H9 (cell line): ENCODE results near the gene TRPM2. TPM values are rescaled to one million over a fixed set of nuclear protein-coding genes. Genes with fewer than 3 reads are reported as not detected.

Source experiments
- DNase-seq: peaks from one replicate; pipeline ENCODE4 v3.0.0-alpha.2; 2017
- H2AFZ ChIP-seq: one replicate; pipeline ENCODE4 v1.6.1; 2013; ENCODE audit warnings: mild to moderate bottlenecking, low read length, control low read depth, moderate library complexity
- H2AK5ac ChIP-seq: 2 replicates; pipeline ENCODE4 v1.6.1; 2013; ENCODE audit warnings: low read length, control low read depth, mixed read lengths; ENCODE audit not compliant: insufficient read length
- H2BK120ac ChIP-seq: one replicate; pipeline ENCODE4 v1.6.1; 2013; ENCODE audit warnings: low read depth, mild to moderate bottlenecking, low read length, control low read depth, inconsistent platforms; ENCODE audit not compliant: poor library complexity, severe bottlenecking
- H2BK12ac ChIP-seq: 2 replicates; pipeline ENCODE4 v1.6.1; 2013; ENCODE audit warnings: low read length, control low read depth, mixed read lengths, low read depth; ENCODE audit not compliant: insufficient read length
- H2BK15ac ChIP-seq: 2 replicates; pipeline ENCODE4 v1.6.1; 2013; ENCODE audit warnings: low read depth, low read length, control low read depth
- H2BK20ac ChIP-seq: one replicate; pipeline ENCODE4 v1.6.1; 2013; ENCODE audit warnings: low read depth, mild to moderate bottlenecking, low read length, control low read depth, inconsistent platforms; ENCODE audit not compliant: poor library complexity, severe bottlenecking
- H2BK5ac ChIP-seq: 2 replicates; pipeline ENCODE4 v1.6.1; 2013; ENCODE audit warnings: low read length, control low read depth, mixed read lengths; ENCODE audit not compliant: insufficient read length
- H3K14ac ChIP-seq: 2 replicates; pipeline ENCODE4 v1.6.1; 2013; ENCODE audit warnings: low read length, control low read depth; ENCODE audit not compliant: insufficient read depth
- H3K18ac ChIP-seq: 2 replicates; pipeline ENCODE4 v1.6.1; 2013; ENCODE audit warnings: low read depth, mild to moderate bottlenecking, mixed read lengths, low read length, control low read depth; ENCODE audit not compliant: insufficient read length
- H3K23ac ChIP-seq: 2 replicates; pipeline ENCODE4 v1.6.1; 2013; ENCODE audit warnings: low read length, control low read depth, mixed read lengths, low read depth; ENCODE audit not compliant: insufficient read length
- H3K23me2 ChIP-seq: 2 replicates; pipeline ENCODE4 v1.6.1; 2013; ENCODE audit warnings: low read depth, mild to moderate bottlenecking, mixed read lengths, low read length, control low read depth; ENCODE audit not compliant: insufficient read length, poor library complexity, severe bottlenecking
- H3K27ac ChIP-seq: 2 replicates; pipeline ENCODE4 v1.5.1; 2013; ENCODE audit warnings: low read length, control low read depth, mixed read lengths, low read depth; ENCODE audit not compliant: insufficient read length
- H3K27me3 ChIP-seq: 2 replicates; pipeline ENCODE4 v1.6.1; 2013; ENCODE audit warnings: low read length, control low read depth, inconsistent platforms; ENCODE audit not compliant: insufficient read depth
- H3K4ac ChIP-seq: 2 replicates; pipeline ENCODE4 v1.6.1; 2013; ENCODE audit warnings: low read depth, mild to moderate bottlenecking, control low read depth, inconsistent platforms, low read length, moderate library complexity
- H3K4me1 ChIP-seq: 2 replicates; pipeline ENCODE4 v1.6.1; 2013; ENCODE audit warnings: low read length, control low read depth, inconsistent platforms; ENCODE audit not compliant: insufficient read depth
- H3K4me2 ChIP-seq: 2 replicates; pipeline ENCODE4 v1.6.1; 2013; ENCODE audit warnings: low read length, control low read depth, mixed read lengths; ENCODE audit not compliant: insufficient read length, insufficient read depth
- H3K56ac ChIP-seq: 2 replicates; pipeline ENCODE4 v1.6.1; 2013; ENCODE audit warnings: low read depth, mild to moderate bottlenecking, mixed read lengths, low read length, control low read depth; ENCODE audit not compliant: insufficient read length
- H3K79me1 ChIP-seq: 2 replicates; pipeline ENCODE4 v1.6.1; 2013; ENCODE audit warnings: low read depth, mild to moderate bottlenecking, moderate library complexity, low read length, control low read depth, inconsistent platforms; ENCODE audit not compliant: insufficient read depth, poor library complexity, severe bottlenecking
- H3K79me2 ChIP-seq: 2 replicates; pipeline ENCODE4 v1.6.1; 2013; ENCODE audit warnings: low read length, control low read depth, inconsistent platforms; ENCODE audit not compliant: insufficient read depth
- H3K9ac ChIP-seq: 2 replicates; pipeline ENCODE4 v1.6.1; 2013; ENCODE audit warnings: low read length, control low read depth, mixed read lengths; ENCODE audit not compliant: insufficient read length; ENCODE audit errors: extremely low read depth
- H3K9me3 ChIP-seq: one replicate; pipeline ENCODE4 v1.6.1; 2013; ENCODE audit warnings: low read depth, low read length, inconsistent platforms; ENCODE audit not compliant: control insufficient read depth
- H3T11ph ChIP-seq: one replicate; pipeline ENCODE4 v1.6.1; 2013; ENCODE audit warnings: mild to moderate bottlenecking, low read length, control low read depth, inconsistent platforms
- H4K20me1 ChIP-seq: one replicate; pipeline ENCODE4 v1.6.1; 2013; ENCODE audit not compliant: control insufficient read depth, insufficient read length, insufficient read depth
- H4K5ac ChIP-seq: 2 replicates; pipeline ENCODE4 v1.6.1; 2013; ENCODE audit warnings: low read depth, mild to moderate bottlenecking, mixed read lengths, low read length, control low read depth; ENCODE audit not compliant: insufficient read length
- H4K8ac ChIP-seq: replicated peaks from 2 replicates; pipeline ENCODE4 v1.6.1; 2013; ENCODE audit warnings: low read length, control low read depth, mixed read lengths, low read depth; ENCODE audit not compliant: insufficient read length
- H4K91ac ChIP-seq: 2 replicates; pipeline ENCODE4 v1.6.1; 2013; ENCODE audit warnings: low read depth, mild to moderate bottlenecking, moderate library complexity, mixed read lengths, low read length, control low read depth; ENCODE audit not compliant: insufficient read length
- H3K27ac Mint-ChIP-seq, 3 experiments: 2 replicates in 2 of 3; 3 replicates in 1 of 3; pipeline ENCODE4 v1.8.0; 2020 to 2021; ENCODE audit warnings: mixed read lengths in 3 of 3, mild to moderate bottlenecking in 1 of 3, moderate library complexity in 1 of 3
- H3K27me3 Mint-ChIP-seq: 2 replicates; pipeline ENCODE4 v1.8.0; 2021; ENCODE audit warnings: low read depth, mild to moderate bottlenecking, moderate library complexity, mixed read lengths
- H3K36me3 Mint-ChIP-seq, 3 experiments: 2 replicates in 2 of 3; 3 replicates in 1 of 3; pipeline ENCODE4 v1.8.0; 2020 to 2021; ENCODE audit warnings: low read depth in 3 of 3, mixed read lengths in 3 of 3; ENCODE audit not compliant: insufficient read depth in 1 of 3
- H3K4me1 Mint-ChIP-seq, 2 experiments: 2 replicates each; pipeline ENCODE4 v1.8.0; 2020; ENCODE audit warnings: mixed read lengths in 2 of 2
- H3K4me3 Mint-ChIP-seq, 2 experiments: 2 replicates in 1 of 2; 3 replicates in 1 of 2; pipeline ENCODE4 v1.8.0; 2020 to 2021; ENCODE audit warnings: mild to moderate bottlenecking in 2 of 2, mixed read lengths in 2 of 2, moderate library complexity in 1 of 2
- H3K9me3 Mint-ChIP-seq, 2 experiments: 2 replicates in 1 of 2; 3 replicates in 1 of 2; pipeline ENCODE4 v1.8.0; 2020; ENCODE audit warnings: mild to moderate bottlenecking in 2 of 2, mixed read lengths in 2 of 2, moderate library complexity in 1 of 2
- WGBS: extraction: QIAGEN DNeasy Blood & Tissue Kit; methylation state at CpG from one replicate; pipeline ENCODE4 v1.1.7; 2013; ENCODE audit warnings: missing lambda C conversion rate, low lambda C conversion rate, mixed read lengths; ENCODE audit not compliant: insufficient read length; ENCODE audit errors: extremely low coverage; 5-methylcytosine and 5-hydroxymethylcytosine counted together
- total RNA-seq: library from RNA; stranded (reverse); gene quantifications from 2 replicates; pipeline ENCODE4 v1.2.1, GENCODE V29; 2021
- TF ChIP-seq, protein P1 (sequence below): fragments of 200-600 bp; sonication (generic); conservative IDR thresholded peaks from 3 replicates; pipeline ENCODE4 v1.8.0; 2021; ENCODE audit warnings: antibody characterized with exemption, mild to moderate bottlenecking

TRPM2 gene
- total RNA-seq, 1 experiment from 2014 or later: 0.68 TPM

DNA sequence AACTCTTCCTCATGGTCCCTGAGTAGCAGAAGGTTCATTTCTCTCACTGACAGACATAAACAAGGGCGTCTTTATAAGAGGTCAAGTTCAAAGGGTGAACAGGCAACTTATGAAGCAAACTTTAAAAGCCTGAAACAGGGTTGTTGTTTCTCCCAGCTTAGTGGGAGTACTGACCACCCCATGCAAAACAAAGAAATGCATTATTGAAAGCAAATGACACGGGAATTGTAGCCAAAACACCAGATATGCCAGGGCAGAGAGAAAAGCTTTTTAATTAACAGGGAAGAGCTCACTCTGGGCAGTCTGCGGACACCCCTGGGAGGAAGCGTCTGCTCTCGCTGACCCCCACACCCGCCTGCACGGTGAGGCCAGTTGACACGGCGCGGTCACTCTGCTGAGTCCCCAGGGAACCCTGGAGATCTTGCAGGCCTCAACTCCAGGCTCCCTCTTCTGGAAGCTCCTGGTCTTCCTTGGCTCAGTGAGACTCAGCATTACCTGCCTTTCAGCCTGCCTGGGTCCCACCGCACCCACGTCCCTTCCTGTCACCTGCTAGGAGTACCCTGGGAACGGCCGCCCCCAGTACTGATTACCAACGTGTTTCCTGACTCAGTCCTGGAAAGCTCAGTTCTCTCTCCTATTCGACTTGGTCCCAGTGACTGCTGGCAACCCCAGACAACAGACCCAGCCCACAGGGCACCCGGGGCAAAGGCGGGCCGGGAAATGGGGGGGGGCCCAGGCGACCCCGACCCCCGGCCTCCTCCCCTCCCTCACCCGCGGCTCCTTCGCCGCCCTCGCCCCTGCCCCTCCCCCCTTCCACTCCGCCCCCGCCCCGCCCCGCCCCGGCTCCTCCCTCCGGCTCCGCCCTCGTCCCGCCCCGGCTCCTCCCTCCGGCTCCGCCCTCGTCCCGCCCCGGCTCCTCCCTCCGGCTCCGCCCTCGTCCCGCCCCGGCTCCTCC is 15.2 kb upstream of the TRPM2 start:
- peak overlapping the region; percentile 79 for H3K4me2 ChIP-seq
- H3K27me3 ChIP-seq: no peaks in the 10 kb centered on the region
- H3K56ac ChIP-seq: no peak overlapping the region
- no peak overlapping the region for H3K27ac ChIP-seq
- H3K9me3 Mint-ChIP-seq: no peaks in the 10 kb centered on the region
- no peaks in the 10 kb centered on the region for H3K79me1 ChIP-seq
- H3K4ac ChIP-seq: no peak overlapping the region
- H2AK5ac ChIP-seq: no peak overlapping the region
- H3T11ph ChIP-seq: no peak overlapping the region
- H3K4me1 Mint-ChIP-seq: peaks cover 29 to 40% of the 10 kb centered on the region in 2 experiments
- no peak overlapping the region for H4K91ac ChIP-seq
- peak; percentile 90 for DNase-seq
- H3K14ac ChIP-seq: no peak overlapping the region
- H3K23me2 ChIP-seq: peaks cover 6% of the 10 kb centered on the region
- H2BK120ac ChIP-seq: no peak overlapping the region
- no peak overlapping the region for H2AFZ ChIP-seq
- peak overlapping the region; percentile 69 to 76 for H3K4me3 Mint-ChIP-seq
- peak overlapping the region in 1 of 3 experiments; percentile 87; a peak in 3 of 7 replicates for H3K27ac Mint-ChIP-seq
- H3K9me3 ChIP-seq: no peaks in the 10 kb centered on the region
- H3K36me3 Mint-ChIP-seq: peaks cover 0 to 5% (median 0%) of the 10 kb centered on the region in 3 experiments; a peak in 1 of 7 replicates
- H2BK20ac ChIP-seq: no peak overlapping the region
- H3K18ac ChIP-seq: no peak overlapping the region
- no peak overlapping the region for H2BK12ac ChIP-seq
- H3K23ac ChIP-seq: no peak overlapping the region
- H2BK5ac ChIP-seq: no peak overlapping the region
- H3K79me2 ChIP-seq: no peaks in the 10 kb centered on the region
- H3K27me3 Mint-ChIP-seq: no peaks in the 10 kb centered on the region
- TF ChIP-seq, protein P1, sequence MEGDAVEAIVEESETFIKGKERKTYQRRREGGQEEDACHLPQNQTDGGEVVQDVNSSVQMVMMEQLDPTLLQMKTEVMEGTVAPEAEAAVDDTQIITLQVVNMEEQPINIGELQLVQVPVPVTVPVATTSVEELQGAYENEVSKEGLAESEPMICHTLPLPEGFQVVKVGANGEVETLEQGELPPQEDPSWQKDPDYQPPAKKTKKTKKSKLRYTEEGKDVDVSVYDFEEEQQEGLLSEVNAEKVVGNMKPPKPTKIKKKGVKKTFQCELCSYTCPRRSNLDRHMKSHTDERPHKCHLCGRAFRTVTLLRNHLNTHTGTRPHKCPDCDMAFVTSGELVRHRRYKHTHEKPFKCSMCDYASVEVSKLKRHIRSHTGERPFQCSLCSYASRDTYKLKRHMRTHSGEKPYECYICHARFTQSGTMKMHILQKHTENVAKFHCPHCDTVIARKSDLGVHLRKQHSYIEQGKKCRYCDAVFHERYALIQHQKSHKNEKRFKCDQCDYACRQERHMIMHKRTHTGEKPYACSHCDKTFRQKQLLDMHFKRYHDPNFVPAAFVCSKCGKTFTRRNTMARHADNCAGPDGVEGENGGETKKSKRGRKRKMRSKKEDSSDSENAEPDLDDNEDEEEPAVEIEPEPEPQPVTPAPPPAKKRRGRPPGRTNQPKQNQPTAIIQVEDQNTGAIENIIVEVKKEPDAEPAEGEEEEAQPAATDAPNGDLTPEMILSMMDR: peak; percentile 47; the same call in 2 of the 3 replicates
- no peak overlapping the region for H3K9ac ChIP-seq
- H3K4me1 ChIP-seq: no peaks in the 10 kb centered on the region
- no CpG with 5 or more reads among the region's 47 CpGs for whole genome bisulfite sequencing
- no peak overlapping the region for H4K8ac ChIP-seq
- no peak overlapping the region for H2BK15ac ChIP-seq
- no peak overlapping the region for H4K5ac ChIP-seq
- no peaks in the 10 kb centered on the region for H4K20me1 ChIP-seq
